OCI-LY7 (cell line): Measurements from ENCODE around the gene CLSTN2. TPM values are rescaled to one million over a fixed set of nuclear protein-coding genes. Genes with fewer than 3 reads are reported as not detected.

Source experiments
- BruUV-seq: library from RNA; stranded (reverse); fragments of 400-500 nt; replicated peaks from 2 replicates; lab custom pipeline; 2021; lab: Mats Ljungman, UMichigan
- CTCF ChIA-PET: fragments of 300-600 bp; sonication (Branson Sonifier 250); formaldehyde crosslinking; loops from one replicate; lab custom pipeline; 2022; ENCODE audit warnings: antibody characterized with exemption; ENCODE audit not compliant: unreplicated experiment; lab: Charles Lee
- POLR2A ChIA-PET: fragments of 300-600 bp; sonication (Branson Sonifier 250); formaldehyde crosslinking; loops from one replicate; lab custom pipeline; 2022; ENCODE audit warnings: antibody characterized with exemption; lab: Charles Lee
- DNase-seq: peaks from one replicate; pipeline ENCODE4 v3.0.0-alpha.2; 2015; ENCODE audit warnings: low spot score
- H2AFZ ChIP-seq: fragments of 200-600 bp; sonication (generic), shearing (Covaris generic); 2 replicates; pipeline ENCODE4 v1.6.1; 2014; ENCODE audit warnings: mild to moderate bottlenecking, antibody characterized with exemption, low read length, moderate library complexity
- H3K27ac ChIP-seq: fragments of 200-600 bp; sonication (generic); 2 replicates; pipeline ENCODE4 v1.5.1; 2014; ENCODE audit warnings: mixed run types, low read depth, mild to moderate bottlenecking, moderate library complexity, low read length, inconsistent platforms; ENCODE audit not compliant: poor library complexity, severe bottlenecking
- H3K36me3 ChIP-seq: fragments of 200-600 bp; sonication (generic); 2 replicates; pipeline ENCODE4 v1.6.1; 2014; ENCODE audit warnings: mild to moderate bottlenecking, antibody characterized with exemption, low read length, moderate library complexity, mixed read lengths; ENCODE audit not compliant: insufficient read depth
- H3K4me1 ChIP-seq: fragments of 200-600 bp; sonication (generic); 2 replicates; pipeline ENCODE4 v1.5.1; 2014; ENCODE audit warnings: mild to moderate bottlenecking, low read length; ENCODE audit not compliant: insufficient read depth, poor library complexity, severe bottlenecking
- H3K4me2 ChIP-seq: fragments of 200-600 bp; sonication (generic); 2 replicates; pipeline ENCODE4 v1.6.1; 2014; ENCODE audit warnings: mild to moderate bottlenecking, low read length
- H3K4me3 ChIP-seq: fragments of 200-600 bp; sonication (generic); 2 replicates; pipeline ENCODE4 v1.5.1; 2014; ENCODE audit warnings: mild to moderate bottlenecking, low read depth, low read length; ENCODE audit not compliant: poor library complexity, severe bottlenecking
- H3K79me2 ChIP-seq: fragments of 200-600 bp; sonication (generic); 2 replicates; pipeline ENCODE4 v1.6.1; 2016; ENCODE audit warnings: low read depth, mild to moderate bottlenecking, low read length, moderate library complexity, mixed read lengths; ENCODE audit not compliant: insufficient read depth
- H3K9me2 ChIP-seq: fragments of 200-600 bp; sonication (generic); 2 replicates; pipeline ENCODE4 v1.6.1; 2016; ENCODE audit warnings: mild to moderate bottlenecking, low read length, mixed read lengths; ENCODE audit not compliant: insufficient read depth
- H3K9me3 ChIP-seq: fragments of 200-600 bp; sonication (generic); 2 replicates; pipeline ENCODE4 v1.6.1; 2014; ENCODE audit warnings: mild to moderate bottlenecking, mixed run types, low read length, mixed read lengths
- H4K20me1 ChIP-seq: fragments of 200-600 bp; sonication (generic); 2 replicates; pipeline ENCODE4 v1.6.1; 2014; ENCODE audit warnings: mild to moderate bottlenecking, antibody characterized with exemption, low read length, moderate library complexity, mixed read lengths; ENCODE audit not compliant: insufficient read depth
- CTCF ChIP-seq: fragments of 200-600 bp; sonication (generic); conservative IDR thresholded peaks from 2 replicates; pipeline ENCODE4 v1.5.1; 2014; ENCODE audit warnings: mild to moderate bottlenecking, antibody characterized with exemption, low read length, moderate library complexity, mixed read lengths
- EZH2phosphoT487 ChIP-seq: fragments of 200-600 bp; sonication (generic); IDR thresholded peaks from 2 replicates; pipeline ENCODE4 v1.6.1; 2018; ENCODE audit warnings: low read depth, borderline replicate concordance, mild to moderate bottlenecking, mixed run types, antibody characterized with exemption, low read length, moderate library complexity, mixed read lengths
- intact Hi-C: fragments of 100-400 bp; cut with micrococcal nuclease; formaldehyde crosslinking; loops from one replicate; pipeline ENCODE4 v1.10.0; 2022; ENCODE audit not compliant: unreplicated experiment
- total RNA-seq, 2 experiments: library from RNA; depleted of rRNA in 1 of 2; stranded (reverse); fragments of >200 nt in 1 of 2; shearing (Covaris generic) in 1 of 2; gene quantifications; 2 replicates each; pipeline ENCODE4 v1.2.3, GENCODE V29; 2014 to 2022

The CLSTN2 gene
- total RNA-seq, 2 experiments from 2014 or later, result not detected

GRCh38 chr3:140384028-140384771 is 449.2 kb downstream of the CLSTN2 start:
- no peak overlapping the region for H2AFZ ChIP-seq
- no peak overlapping the region for H3K4me3 ChIP-seq
- ChIA-PET POLR2A (no interaction called here), CTCF (interaction anchor here (0.6 kb wide), 1 partner anchor 40 kb away, joined by 3 read pairs; no protein-coding TSS in a partner anchor)
- H4K20me1 ChIP-seq, result no peaks in the 10 kb centered on the region
- no peak for DNase-seq
- TF ChIP-seq EZH2phosphoT487 (no peak), CTCF (no peak)
- no peak overlapping the region for H3K27ac ChIP-seq
- intact Hi-C loops, result no loop called here
- no peaks in the 10 kb centered on the region for H3K79me2 ChIP-seq
- no peaks in the 10 kb centered on the region for H3K4me1 ChIP-seq
- H3K9me2 ChIP-seq, result no peaks in the 10 kb centered on the region
- H3K9me3 ChIP-seq, result no peaks in the 10 kb centered on the region
- BruUV-seq, result no TSS peak
- H3K36me3 ChIP-seq, result no peaks in the 10 kb centered on the region
- no peak overlapping the region for H3K4me2 ChIP-seq

GRCh38 chr3:140384876-140385275 is 449.9 kb downstream of the CLSTN2 start:
- CTCF ChIA-PET, result no interaction called here
- Histone ChIP-seq H4K20me1 (no peaks in the 10 kb centered on the region), H2AFZ (no peak overlapping the region), H3K9me2 (no peaks in the 10 kb centered on the region), H3K4me3 (no peak overlapping the region), H3K79me2 (no peaks in the 10 kb centered on the region), H3K27ac (no peak overlapping the region), H3K36me3 (no peaks in the 10 kb centered on the region), H3K9me3 (no peaks in the 10 kb centered on the region), H3K4me2 (no peak overlapping the region), H3K4me1 (no peaks in the 10 kb centered on the region)
- intact Hi-C loops, result no loop called here
- POLR2A ChIA-PET, result no interaction called here
- no peak for DNase-seq
- no TSS peak for BruUV-seq
- TF ChIP-seq CTCF, result no peak
- TF ChIP-seq EZH2phosphoT487, result no peak

DNA sequence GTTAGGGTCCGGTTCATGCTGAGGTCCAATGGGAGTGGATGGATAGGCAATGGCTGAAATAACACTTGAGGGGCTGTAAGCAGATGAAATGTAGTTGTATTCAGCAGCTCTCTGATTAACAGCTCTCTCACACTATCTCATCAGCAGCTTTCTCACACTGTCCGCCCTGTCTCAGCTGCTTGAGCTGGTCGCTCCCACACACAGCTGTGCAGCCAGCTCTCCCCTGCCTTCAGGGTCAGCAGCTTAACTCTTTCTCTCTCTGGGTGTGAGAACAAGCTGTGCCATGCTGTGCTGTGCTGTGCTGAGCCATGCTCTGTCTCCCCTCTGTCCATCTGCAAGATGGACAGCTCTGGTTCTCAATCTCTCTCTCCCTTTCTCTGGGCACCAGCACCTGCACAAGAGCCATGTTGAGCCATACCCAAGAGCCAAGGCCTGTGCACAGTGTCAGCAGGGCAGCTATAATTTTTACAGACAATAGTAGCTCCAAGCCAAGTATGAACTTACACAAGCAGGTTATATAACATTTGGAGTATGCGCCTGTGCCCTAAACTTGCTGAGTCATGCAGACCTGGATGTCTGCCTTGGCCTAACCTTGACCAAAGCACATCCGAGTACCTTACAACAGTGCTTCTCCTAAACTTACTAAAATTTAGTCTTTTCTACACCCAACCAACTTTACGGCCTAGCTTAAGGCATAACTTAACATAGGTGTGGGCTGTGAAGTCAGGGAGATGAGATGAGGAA is 451.5 kb downstream of the CLSTN2 start:
- no peaks in the 10 kb centered on the region for H3K9me3 ChIP-seq
- H3K9me2 ChIP-seq, result no peaks in the 10 kb centered on the region
- CTCF ChIA-PET, result no interaction called here
- DNase-seq, result no peak
- intact Hi-C loops, result no loop called here
- H3K27ac ChIP-seq, result no peak overlapping the region
- no TSS peak for BruUV-seq
- no peaks in the 10 kb centered on the region for H3K36me3 ChIP-seq
- H3K4me1 ChIP-seq, result no peaks in the 10 kb centered on the region
- H3K79me2 ChIP-seq, result no peaks in the 10 kb centered on the region
- H4K20me1 ChIP-seq, result no peaks in the 10 kb centered on the region
- H2AFZ ChIP-seq, result no peak overlapping the region
- TF ChIP-seq EZH2phosphoT487 (no peak), CTCF (no peak)
- H3K4me3 ChIP-seq, result no peak overlapping the region
- H3K4me2 ChIP-seq, result no peak overlapping the region
- POLR2A ChIA-PET, result interaction anchor here (0.7 to 0.8 kb wide), 3 partner anchors 19 to 588 kb away, joined by 3 to 5 read pairs (median 4); no protein-coding TSS in a partner anchor
